Tongue (tissue), 2 donors: ENCODE data around the gene SH3D19. TPM values are rescaled to one million over a fixed set of nuclear protein-coding genes. Genes with fewer than 3 reads are reported as not detected.

Source experiments
- DNase-seq: peaks from one replicate; pipeline ENCODE4 v3.0.0-alpha.2; 2015
- total RNA-seq: library from RNA; depleted of rRNA; stranded (reverse); fragments of >200 nt; gene quantifications from one replicate; pipeline ENCODE4 v1.2.3, GENCODE V29; 2014

SH3D19 gene
- total RNA-seq, 1 donor from 2014 or later: 37.4 TPM

GRCh38 chr4:151231915-151232595 is 93.3 kb downstream of the SH3D19 start:
- no peak for DNase-seq

GRCh38 chr4:151228189-151229119 is 97.0 kb downstream of the SH3D19 start:
- DNase-seq: peak; percentile 75

DNA sequence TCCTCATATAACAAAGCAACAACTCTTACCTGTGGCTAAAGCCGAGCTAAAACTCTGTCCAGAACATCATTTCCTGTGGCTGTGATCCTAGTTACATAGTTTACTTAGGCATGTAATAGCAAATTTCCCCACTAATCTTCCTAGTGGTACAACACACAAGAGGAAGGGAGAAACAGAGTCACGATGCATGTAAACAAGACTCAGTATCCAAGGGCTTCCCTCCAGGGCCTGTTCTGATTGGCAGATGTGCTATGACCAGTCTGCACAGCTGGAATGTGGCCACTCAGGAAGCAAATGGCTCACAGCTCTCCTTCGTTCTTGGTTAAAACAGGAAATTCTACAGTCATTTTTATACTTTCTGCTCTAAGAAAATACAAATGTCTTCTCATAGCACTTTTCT is 97.7 kb downstream of the SH3D19 start:
- peak; percentile 77 for DNase-seq

- DNase-seq: no peak
Measured at GRCh38 chr4:151227172-151227571, 98.2 kb downstream of the SH3D19 start.

- DNase-seq: peak; percentile 91
Measured at GRCh38 chr4:151226004-151226932, 99.1 kb downstream of the SH3D19 start.

- no peak for DNase-seq
Measured at GRCh38 chr4:151223465-151223864, 101.9 kb downstream of the SH3D19 start.

GRCh38 chr4:151219948-151220347 is 105.5 kb downstream of the SH3D19 start:
- DNase-seq: no peak

- no peak for DNase-seq
Measured at GRCh38 chr4:151219091-151219490, 106.3 kb downstream of the SH3D19 start.

DNA sequence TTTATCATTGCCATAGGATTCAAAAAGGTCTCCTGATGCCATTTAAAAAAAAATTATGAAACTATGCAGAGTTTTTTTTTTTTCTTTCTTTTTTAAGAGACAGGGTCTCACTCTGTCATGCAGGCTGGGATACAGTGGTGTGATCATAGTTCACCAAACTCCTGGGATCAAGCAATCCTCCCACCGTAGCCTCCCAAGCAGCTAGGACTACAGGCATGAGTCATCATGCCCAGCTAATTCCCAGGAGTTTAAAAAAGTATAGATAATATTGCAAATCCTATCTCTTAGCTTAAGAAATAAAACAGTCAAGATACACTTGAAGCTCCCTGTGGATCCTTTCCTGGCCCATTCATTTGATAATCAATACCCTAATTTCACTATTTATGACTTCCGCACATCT is 107.1 kb downstream of the SH3D19 start:
- no peak for DNase-seq

DNA sequence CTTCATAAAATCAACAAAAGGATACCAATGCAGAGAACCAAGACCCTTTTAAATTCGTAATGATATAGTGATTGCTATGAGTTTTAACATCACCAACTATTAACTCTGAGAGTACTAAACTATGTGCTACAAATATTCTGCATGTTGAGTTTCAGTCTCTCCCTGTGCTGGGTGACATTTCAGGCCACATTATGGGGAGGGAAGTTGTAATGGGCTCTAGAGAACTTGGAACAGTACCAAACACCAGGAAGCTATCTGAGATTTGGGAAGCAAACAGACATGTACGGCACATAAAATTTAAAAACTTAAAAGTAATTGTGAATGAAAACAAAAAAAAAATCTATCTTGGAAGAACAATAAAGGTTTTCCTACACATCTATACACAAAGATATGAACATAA is 108.1 kb downstream of the SH3D19 start:
- no peak for DNase-seq

- DNase-seq: no peak
Measured at GRCh38 chr4:151215295-151215694, 110.1 kb downstream of the SH3D19 start.

- DNase-seq: no peak
Measured at GRCh38 chr4:151207868-151208267, 117.5 kb downstream of the SH3D19 start.

DNA sequence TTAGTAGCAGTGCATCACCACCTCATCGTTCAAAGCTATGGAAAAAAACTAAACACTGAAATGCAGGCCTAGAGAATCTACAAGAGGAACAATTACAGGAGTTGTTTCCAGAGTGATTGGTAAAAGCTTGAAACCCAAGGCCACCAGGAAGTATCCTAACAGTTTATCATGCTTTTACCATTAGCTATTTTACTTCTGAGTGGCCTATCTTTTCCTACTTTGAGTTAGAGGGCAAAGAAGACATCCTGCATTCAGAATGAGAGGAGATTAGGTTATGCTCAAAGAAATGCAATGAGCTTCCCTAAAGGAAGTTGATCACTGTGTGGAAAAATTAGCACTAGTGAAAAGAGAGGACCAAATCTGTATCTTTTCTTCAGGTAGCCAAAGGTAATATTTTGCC is 118.2 kb downstream of the SH3D19 start:
- no peak for DNase-seq

DNA sequence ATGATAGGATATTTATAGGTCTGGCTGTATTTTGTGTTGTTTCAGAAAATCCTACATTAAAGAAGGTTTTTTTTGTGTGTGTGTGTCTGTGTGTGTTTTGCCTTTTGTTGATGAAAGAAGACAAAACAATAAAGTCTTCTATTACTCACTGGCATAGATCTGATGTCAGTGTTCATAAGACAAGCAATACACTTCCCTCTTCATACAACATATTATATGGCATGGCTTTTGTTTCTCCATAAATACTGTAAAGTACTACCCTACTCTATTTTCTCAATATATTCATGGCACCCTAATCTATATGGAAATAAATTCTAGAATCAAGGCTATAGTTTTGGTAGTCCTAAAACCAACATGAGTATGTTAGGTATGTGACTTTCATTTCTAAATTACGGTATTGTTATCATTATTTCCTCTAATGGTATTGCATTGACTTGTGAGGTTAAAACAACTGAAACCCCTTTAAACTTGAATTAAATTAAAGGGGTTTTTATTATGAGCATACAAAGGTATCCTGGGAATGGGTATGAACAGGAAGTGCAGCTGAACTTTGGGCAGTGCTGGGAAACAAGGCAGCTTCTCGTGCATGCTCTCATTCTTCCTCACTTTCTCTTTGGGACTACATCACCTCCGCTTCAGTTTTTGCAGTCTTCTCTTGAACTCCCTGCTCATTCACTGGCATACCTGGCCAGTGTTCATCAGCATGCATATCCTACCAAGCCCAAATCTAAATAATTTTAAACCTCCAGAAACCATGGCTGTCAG is 119.0 kb downstream of the SH3D19 start:
- no peak for DNase-seq

DNA sequence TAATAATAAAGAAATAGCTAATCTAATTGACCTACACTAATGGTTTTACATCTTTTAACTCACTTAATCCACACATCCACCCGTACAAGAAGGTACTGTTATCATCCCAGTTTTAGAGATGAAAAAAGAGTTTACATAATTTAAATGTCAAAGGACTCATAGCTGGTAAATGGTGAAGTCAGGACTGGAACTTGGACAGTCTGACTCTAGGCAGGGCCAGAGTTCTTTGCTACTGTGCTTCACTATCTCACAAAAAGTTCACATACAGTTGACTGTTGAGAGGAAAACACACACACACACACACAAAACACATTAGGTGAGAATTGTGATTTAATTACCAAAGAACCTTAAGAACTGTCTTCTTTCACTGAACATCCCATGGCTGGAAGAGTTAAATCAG is 119.7 kb downstream of the SH3D19 start:
- DNase-seq: no peak

- no peak for DNase-seq
Measured at GRCh38 chr4:151204925-151205524, 120.4 kb downstream of the SH3D19 start.

GRCh38 chr4:151202851-151203455 is 122.5 kb downstream of the SH3D19 start:
- DNase-seq: peak; percentile 32

DNA sequence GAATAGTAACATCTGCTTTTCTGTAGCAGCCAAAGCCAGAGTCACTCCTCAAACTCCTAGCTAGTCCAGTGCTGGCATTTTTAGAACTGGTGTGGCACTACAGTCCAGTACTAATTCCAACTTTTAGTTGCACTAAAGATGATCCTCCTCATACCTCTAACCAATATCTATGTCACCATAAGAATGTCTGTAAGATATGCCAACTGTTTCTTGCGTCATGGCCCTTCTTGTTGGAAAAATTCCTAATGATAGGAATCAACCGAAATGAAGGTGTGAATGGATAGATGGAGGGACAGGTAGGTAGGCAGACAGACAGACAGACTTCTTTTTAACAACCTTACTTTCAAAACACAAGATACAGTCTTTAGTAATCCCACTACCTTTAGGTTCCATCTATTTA is 123.0 kb downstream of the SH3D19 start:
- DNase-seq: no peak

DNA sequence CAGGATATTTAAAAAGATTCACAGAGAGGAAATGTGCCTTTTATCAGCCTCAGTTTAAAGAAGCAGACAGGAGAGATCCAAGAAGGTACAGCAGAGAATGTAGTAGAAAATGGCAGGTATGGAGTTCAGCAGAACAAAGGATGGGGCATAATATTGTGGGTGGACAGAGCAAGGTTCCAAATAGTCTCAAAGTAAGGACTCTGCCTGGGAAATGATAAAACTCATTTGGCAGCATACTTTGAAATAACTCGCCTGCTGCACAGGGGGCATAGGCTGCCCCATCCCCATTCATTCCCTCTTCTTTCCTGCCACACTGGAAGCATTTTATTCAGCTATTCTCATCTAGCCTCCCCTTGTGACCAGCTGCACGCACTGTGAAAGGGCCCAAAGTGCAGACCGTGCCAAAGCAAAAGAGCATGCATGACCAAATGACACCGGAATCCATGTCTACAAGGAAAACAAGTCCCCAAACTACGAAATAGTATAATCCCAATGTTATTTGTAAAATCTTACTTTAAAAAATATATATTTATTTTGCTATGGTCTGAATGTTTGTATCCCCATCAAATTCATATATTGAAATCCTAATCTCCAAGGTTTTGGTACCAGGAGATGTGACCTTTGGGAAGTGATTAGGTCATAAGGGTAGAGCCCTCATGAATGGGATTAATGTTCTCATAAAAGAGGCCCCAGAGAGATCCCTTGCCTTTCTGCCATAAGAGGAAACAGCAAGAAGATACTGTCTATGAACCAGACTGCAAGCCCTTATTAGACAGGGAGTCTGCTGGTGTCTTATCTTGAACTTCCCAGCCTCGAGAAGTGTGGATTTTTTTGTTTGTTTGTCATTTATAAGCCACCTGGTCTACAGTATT is 125.8 kb downstream of the SH3D19 start:
- peak; percentile 60 for DNase-seq

GRCh38 chr4:151198748-151199147 is 126.7 kb downstream of the SH3D19 start:
- DNase-seq: peak; percentile 48
